Memory B cell (primary cell): ENCODE data around the gene SLC8A2.
A peak's percentile ranks its signal among the peaks of the same experiment; 100 is the strongest.

Experiments used
- ATAC-seq: fragments of 150-1000 bp; cut with Tn5 transposase; 2 replicates; pipeline ENCODE4 v1.10.0; 2021; ENCODE audit warnings: low read depth, mild to moderate bottlenecking, moderate library complexity
- DNase-seq, 2 donors: peaks; one replicate each; pipeline ENCODE4 v3.0.0; 2022; ENCODE audit warnings: low spot score in 2 of 2
- H3K27ac Mint-ChIP-seq: one replicate; pipeline ENCODE4 v1.8.0; 2022; ENCODE audit warnings: mild to moderate bottlenecking, moderate library complexity, mixed read lengths
- H3K27me3 Mint-ChIP-seq: one replicate; pipeline ENCODE4 v1.8.0; 2022; ENCODE audit warnings: mixed read lengths
- H3K36me3 Mint-ChIP-seq: one replicate; pipeline ENCODE4 v1.8.0; 2022; ENCODE audit warnings: mild to moderate bottlenecking, mixed read lengths
- H3K4me1 Mint-ChIP-seq: one replicate; pipeline ENCODE4 v1.8.0; 2022; ENCODE audit warnings: mixed read lengths
- H3K4me3 Mint-ChIP-seq: one replicate; pipeline ENCODE4 v1.8.0; 2022; ENCODE audit warnings: mild to moderate bottlenecking, moderate library complexity, mixed read lengths
- H3K9me3 Mint-ChIP-seq: one replicate; pipeline ENCODE4 v1.8.0; 2022; ENCODE audit warnings: mixed read lengths

SLC8A2 gene, protein sequence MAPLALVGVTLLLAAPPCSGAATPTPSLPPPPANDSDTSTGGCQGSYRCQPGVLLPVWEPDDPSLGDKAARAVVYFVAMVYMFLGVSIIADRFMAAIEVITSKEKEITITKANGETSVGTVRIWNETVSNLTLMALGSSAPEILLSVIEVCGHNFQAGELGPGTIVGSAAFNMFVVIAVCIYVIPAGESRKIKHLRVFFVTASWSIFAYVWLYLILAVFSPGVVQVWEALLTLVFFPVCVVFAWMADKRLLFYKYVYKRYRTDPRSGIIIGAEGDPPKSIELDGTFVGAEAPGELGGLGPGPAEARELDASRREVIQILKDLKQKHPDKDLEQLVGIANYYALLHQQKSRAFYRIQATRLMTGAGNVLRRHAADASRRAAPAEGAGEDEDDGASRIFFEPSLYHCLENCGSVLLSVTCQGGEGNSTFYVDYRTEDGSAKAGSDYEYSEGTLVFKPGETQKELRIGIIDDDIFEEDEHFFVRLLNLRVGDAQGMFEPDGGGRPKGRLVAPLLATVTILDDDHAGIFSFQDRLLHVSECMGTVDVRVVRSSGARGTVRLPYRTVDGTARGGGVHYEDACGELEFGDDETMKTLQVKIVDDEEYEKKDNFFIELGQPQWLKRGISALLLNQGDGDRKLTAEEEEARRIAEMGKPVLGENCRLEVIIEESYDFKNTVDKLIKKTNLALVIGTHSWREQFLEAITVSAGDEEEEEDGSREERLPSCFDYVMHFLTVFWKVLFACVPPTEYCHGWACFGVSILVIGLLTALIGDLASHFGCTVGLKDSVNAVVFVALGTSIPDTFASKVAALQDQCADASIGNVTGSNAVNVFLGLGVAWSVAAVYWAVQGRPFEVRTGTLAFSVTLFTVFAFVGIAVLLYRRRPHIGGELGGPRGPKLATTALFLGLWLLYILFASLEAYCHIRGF

DNA sequence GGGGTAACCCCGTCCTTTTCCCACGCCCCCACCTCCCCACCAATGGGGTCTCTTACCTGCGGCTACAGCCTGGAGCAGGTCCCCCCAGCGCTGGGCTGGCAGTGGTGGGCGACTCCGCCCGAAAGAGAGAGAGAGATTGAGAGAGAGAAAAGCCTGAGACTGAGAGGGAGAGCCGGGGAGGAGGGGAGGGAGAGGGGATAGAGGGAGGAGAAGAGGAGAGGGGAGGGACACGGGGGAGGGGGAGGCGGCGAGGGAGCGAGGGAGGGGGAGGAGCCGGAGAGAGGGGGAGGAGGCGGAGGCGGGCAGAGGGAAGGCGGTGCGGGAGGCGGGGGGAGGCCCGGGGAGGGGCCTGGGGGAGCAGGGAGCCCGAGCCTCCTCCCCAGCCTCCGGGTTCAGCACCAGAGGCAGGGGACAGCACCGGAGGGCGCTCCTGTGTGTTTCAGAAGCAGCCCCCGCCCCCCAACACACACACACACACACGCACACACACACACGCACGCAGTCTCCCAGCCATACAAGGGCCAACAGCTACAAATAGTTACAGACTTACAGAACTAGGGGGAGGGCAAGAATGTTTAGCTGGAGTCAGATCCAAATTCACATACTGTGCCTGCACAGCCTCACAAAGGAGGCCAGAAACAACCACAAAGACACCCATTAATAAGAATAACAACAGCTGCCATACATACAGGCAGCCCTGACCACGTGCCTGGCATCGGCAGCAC lies at the start of gene SLC8A2:
TSS of gene SLC8A2 (minus strand) at position 161 of the 725 bp plus-strand sequence. CDS start 5,490 bp downstream, outside the sequence.
- Mint-ChIP-seq H3K4me1 (peaks cover 13% of the 10 kb centered on the region), H3K36me3 (peaks cover 5% of the 10 kb centered on the region), H3K4me3 (peak within 1 kb of the TSS; percentile 19), H3K9me3 (no peaks in the 10 kb centered on the region), H3K27ac (no peak within 1 kb of the TSS), H3K27me3 (peaks cover 28% of the 10 kb centered on the region)
- DNase-seq = no peak
- ATAC-seq = peak; percentile 59

DNA sequence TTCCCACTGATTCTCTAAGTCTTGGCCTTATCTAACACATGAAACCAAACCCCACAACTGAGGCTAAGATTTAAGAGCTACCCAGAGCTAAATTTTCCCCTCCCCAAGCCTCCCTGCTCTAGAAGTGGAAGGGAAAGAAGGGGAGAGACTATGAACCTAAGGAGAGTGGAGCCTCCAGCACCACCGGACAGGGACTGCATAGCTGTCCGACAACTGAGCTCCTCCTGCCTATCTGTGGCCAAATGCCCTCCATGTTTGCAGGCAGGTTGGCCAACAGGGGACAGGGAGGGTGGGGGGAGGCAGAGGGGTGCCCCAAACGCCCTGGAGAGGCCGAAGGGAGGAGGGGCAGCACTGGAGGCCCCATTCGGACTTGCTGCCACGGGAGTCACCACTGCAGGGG lies 49.1 kb upstream of the SLC8A2 start:
- H3K36me3 Mint-ChIP-seq = no peaks in the 10 kb centered on the region
- H3K4me3 Mint-ChIP-seq = no peak overlapping the region
- no peak overlapping the region for H3K27ac Mint-ChIP-seq
- peaks cover 17% of the 10 kb centered on the region for H3K27me3 Mint-ChIP-seq
- ATAC-seq = no peak
- no peak for DNase-seq
- peaks cover 14% of the 10 kb centered on the region for H3K4me1 Mint-ChIP-seq
- H3K9me3 Mint-ChIP-seq = no peaks in the 10 kb centered on the region

DNA sequence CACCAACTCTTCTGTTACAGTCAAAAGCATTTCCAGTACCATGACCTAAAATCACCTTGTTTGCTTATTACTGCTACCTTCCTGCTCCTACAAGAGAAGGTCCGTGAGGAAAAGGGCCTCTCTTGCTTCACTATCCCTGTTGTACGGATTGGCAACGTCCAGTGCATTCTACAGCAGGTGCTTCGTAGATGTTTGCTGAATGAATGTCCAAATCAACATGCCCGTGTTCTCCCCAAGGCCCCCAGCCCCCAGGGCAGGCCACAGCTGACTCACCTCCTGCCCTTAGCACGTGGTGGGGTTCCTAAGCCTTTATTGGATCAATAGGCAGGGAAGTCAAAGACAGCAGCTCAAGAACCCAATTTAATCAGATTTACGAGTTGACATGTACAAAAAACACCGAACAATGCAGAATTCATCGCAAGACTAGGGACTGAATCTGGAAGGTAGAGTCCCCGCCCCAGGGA lies 48.7 kb upstream of the SLC8A2 start:
- no peaks in the 10 kb centered on the region for H3K36me3 Mint-ChIP-seq
- no peak overlapping the region for H3K4me3 Mint-ChIP-seq
- no peaks in the 10 kb centered on the region for H3K9me3 Mint-ChIP-seq
- H3K4me1 Mint-ChIP-seq = peaks cover 14% of the 10 kb centered on the region
- DNase-seq = no peak
- H3K27me3 Mint-ChIP-seq = peaks cover 17% of the 10 kb centered on the region
- no peak for ATAC-seq
- no peak overlapping the region for H3K27ac Mint-ChIP-seq

DNA sequence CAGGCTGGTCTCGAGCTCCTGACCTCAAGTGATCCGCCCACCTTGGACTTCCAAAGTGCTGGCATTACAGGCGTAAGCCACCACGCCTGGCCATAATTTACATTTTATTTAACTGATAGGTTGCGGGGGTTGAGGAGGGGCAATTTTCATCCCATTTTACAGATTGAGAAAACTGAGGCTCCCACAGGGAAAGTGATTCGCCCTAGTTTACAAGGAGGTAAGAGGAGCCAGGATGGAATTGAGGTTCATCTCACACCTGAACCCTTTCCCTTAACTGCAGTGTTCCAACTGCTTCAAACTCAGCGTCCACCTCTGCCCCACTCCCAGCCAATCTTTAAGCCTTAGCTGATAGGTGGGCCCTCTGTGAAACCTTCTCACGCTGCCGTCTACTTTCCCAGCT lies 47.2 kb upstream of the SLC8A2 start:
- no peak overlapping the region for H3K4me3 Mint-ChIP-seq
- no peaks in the 10 kb centered on the region for H3K36me3 Mint-ChIP-seq
- no peak for ATAC-seq
- peaks cover 14% of the 10 kb centered on the region for H3K27me3 Mint-ChIP-seq
- peaks cover 24% of the 10 kb centered on the region for H3K4me1 Mint-ChIP-seq
- no peak for DNase-seq
- H3K27ac Mint-ChIP-seq = no peak overlapping the region
- no peaks in the 10 kb centered on the region for H3K9me3 Mint-ChIP-seq

DNA sequence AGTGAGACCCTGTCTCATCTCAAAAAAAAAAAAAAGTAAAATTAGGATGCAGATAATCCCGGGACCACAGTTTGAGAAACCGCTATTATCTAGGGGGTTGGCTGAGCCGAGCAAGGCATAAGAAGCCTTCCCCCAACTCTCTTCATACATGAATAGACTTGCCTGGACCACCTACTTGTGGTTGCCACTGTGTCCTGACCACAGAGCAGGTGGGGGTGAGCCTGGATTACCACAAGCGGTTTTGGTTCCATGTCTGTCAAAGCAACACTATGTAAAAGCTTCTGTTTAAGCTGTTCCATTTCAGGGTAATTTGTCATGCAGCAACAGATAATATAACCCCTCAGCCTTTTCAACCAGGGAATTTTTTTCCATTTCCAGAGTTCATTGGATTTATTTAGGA lies 46.4 kb upstream of the SLC8A2 start:
- Mint-ChIP-seq H3K4me1 (peaks cover 29% of the 10 kb centered on the region), H3K9me3 (no peaks in the 10 kb centered on the region), H3K27ac (peak overlapping the region; percentile 53), H3K36me3 (peaks cover under 1% of the 10 kb centered on the region), H3K4me3 (no peak overlapping the region), H3K27me3 (peaks cover 8% of the 10 kb centered on the region)
- ATAC-seq = peak; percentile 12
- peak in 1 of 2 donors; percentile 47 for DNase-seq

DNA sequence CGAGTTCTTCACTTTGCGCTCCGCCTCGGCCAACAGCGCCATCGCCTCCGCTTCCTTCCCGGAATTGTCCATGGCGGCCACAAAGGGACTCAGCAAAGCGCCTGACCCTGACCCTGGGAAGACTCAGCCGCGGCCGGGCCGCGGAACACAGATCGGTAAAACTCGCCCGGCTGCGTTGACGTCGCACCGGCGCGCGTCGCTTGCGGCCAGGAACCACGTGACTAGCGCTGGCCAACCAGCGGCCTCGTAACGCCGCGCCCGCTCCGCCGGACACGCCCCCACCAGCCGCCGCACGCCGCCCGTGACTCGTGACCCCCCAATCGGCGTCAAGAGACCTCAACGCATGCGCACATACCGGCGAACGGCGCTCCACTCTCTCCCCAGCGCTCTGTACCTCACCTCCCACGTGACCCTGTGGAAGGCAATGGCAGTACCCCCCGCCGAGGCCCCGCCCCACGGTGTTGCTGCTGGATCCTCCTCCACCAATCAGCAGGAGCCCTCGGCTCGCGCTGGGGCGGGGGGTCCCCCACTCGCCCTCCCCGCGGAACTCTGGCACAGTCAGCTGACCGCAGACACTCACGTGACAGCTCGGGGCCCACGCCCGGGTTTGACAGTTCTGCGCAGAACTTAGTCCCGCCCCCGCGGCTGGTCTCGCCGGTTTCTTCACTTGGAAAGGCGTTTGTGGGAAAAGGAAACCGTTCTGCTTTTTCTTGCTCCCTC lies 43.3 kb upstream of the SLC8A2 start, which contains the start of gene NAPA:
TSS of gene NAPA (minus strand) at position 195 of the 720 bp plus-strand sequence. CDS start at position 72, 123 bp downstream.
- peak within 1 kb of the TSS; percentile 98 for H3K4me3 Mint-ChIP-seq
- peak; percentile 82 for ATAC-seq

DNA sequence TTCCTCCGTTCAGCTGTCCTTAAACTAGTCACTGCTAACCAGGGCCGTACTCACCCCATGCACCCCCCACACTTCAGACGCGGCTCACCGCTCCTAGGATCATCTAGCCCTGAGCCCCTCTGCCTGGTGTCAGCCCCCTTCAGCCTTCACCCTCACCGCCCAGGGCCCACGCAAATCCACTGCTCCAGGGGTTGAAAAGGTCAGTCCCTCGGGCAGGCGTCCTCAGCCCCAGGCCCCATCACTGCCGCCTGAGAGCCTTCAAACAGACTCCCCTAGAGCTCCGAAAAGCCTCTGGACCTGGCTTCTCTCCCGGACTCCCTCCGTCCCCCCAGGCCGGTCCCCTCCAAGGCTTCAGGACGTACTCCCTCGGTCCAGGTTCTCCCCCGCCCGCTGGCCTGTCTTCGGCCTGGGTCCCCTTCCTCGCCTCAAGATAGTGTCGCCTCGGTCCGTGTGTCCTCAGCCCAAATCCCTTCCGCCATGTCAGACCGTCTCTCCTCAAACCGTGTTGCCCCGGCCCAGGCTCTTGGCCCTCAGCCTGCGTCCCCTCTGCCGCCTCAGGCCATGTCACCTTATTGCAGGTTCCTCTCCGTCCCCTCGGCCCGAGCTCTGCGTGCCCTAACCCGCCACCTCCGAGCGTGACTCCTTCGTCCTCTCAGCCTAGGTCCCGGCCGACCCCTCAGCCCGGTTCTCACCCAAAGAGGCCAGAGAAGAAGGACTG lies 42.6 kb upstream of the SLC8A2 start:
- ATAC-seq = no peak
- H3K27me3 Mint-ChIP-seq = no peaks in the 10 kb centered on the region
- H3K36me3 Mint-ChIP-seq = peaks cover 8% of the 10 kb centered on the region
- H3K27ac Mint-ChIP-seq = peak overlapping the region; percentile 99
- peaks cover 53% of the 10 kb centered on the region for H3K4me1 Mint-ChIP-seq
- no peak for DNase-seq
- H3K4me3 Mint-ChIP-seq = peak overlapping the region; percentile 98
- no peaks in the 10 kb centered on the region for H3K9me3 Mint-ChIP-seq

More for the DNA sequence above, 43.3 kb upstream of the SLC8A2 start, which contains the start of gene NAPA:
- H3K36me3 Mint-ChIP-seq = peaks cover 8% of the 10 kb centered on the region
- peaks cover 52% of the 10 kb centered on the region for H3K4me1 Mint-ChIP-seq
- no peaks in the 10 kb centered on the region for H3K9me3 Mint-ChIP-seq
- no peaks in the 10 kb centered on the region for H3K27me3 Mint-ChIP-seq
- peak; percentile 99 to 100 for DNase-seq
- peak within 1 kb of the TSS; percentile 99 for H3K27ac Mint-ChIP-seq

DNA sequence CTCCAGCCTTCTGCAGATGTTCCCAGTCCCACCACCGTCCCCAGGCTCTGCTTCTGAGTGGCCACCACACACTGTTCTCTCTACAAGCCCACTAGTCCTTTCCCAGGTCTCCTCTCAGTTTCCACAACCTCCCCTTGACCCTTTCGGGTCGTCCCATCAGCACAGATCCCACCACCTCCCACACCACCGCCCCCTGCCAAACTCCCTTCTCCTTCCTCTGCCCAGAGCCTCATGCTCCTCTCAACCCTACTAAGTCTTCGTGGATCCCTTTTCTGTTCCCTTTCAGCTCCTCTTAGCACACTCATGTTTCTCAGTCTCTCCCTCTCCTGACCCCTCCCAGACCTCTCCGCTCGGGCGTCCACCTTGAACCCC lies 41.2 kb upstream of the SLC8A2 start:
- DNase-seq (no peak), ATAC-seq (no peak)
- Mint-ChIP-seq H3K27ac (peak overlapping the region; percentile 99), H3K4me1 (peaks cover 45% of the 10 kb centered on the region), H3K27me3 (no peaks in the 10 kb centered on the region), H3K9me3 (no peaks in the 10 kb centered on the region), H3K36me3 (peaks cover 8% of the 10 kb centered on the region), H3K4me3 (peak overlapping the region; percentile 79)

DNA sequence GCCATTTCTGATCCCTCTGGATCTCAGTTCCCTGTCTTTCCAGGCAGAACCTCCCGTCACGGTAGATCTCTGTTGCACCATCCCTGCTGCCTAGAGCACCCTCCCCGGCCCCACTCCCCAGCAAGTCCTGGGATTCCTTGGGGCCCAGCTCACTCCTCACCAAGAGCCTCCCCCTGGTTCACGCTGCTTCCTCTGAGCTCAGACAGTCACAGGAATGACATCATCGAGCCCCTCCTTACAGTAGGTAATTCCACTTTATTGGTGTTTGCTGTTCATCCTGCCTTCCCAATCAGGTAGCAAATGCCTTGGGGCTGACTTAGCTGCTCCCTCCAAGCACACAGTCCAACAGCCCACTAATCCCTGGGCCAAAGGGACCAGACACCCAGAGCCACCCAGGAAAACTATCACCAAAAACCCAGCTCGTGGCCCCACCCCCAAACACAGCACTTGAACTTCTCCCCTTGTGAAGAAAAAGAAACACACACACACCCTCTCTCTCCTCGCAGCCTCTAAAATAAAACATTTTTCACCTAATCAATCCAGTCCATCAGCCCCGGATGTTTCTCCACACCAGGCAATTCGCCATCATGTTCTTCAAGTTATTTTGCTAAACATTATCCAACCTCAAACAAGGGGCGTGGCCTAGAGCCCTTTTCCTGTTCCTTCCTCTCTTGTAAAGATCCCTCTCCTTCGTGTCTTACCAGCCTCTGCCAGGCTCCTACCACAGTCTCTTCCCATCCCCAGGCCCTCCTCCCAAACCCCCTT lies 40.7 kb upstream of the SLC8A2 start:
- ATAC-seq (no peak), DNase-seq (no peak)
- Mint-ChIP-seq H3K4me3 (peak overlapping the region; percentile 79), H3K4me1 (peaks cover 44% of the 10 kb centered on the region), H3K27ac (peak overlapping the region; percentile 99), H3K27me3 (no peaks in the 10 kb centered on the region), H3K36me3 (peaks cover 8% of the 10 kb centered on the region), H3K9me3 (no peaks in the 10 kb centered on the region)

DNA sequence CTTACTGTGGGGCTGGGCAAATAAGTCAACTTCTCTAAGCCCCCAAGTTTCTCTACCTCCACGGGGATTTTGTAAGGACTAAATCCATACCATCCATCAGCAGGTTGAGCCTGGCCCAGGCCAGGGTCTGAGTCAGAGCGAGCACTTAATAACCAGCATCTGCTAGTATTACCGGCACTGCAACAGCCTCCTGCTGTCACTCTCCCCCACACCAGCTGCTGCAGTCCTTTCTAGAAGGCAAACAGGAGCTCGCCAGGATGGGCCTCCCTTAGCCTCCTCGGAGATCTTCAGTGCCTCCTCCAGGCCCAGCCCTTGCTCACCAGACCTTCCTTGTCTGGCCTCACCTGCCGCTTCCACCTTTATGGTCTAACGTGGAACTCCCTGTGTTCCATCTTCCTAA lies 40.0 kb upstream of the SLC8A2 start:
- Mint-ChIP-seq H3K9me3 (no peaks in the 10 kb centered on the region), H3K4me3 (no peak overlapping the region), H3K27me3 (no peaks in the 10 kb centered on the region), H3K27ac (no peak overlapping the region), H3K36me3 (peaks cover 9% of the 10 kb centered on the region), H3K4me1 (peaks cover 42% of the 10 kb centered on the region)
- ATAC-seq = no peak
- DNase-seq = no peak

DNA sequence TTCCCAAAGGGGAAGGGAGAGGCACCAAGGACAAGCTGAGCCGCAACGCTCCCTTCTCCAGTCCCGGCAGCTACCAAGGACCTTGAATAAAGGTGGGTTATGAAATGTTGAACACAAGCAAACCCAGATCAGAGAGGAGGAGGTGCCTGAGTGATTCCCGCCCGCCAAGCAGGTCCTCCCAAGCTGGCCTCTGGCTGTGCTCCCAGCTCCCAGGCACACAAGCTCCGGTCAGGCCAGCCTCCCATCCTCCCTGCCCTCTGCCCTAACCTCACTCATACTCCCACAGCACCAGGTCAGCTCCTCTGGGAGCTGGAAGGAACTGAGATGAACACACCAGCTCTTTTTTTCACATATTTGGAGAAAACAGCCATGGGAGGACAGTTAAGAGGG lies 39.4 kb upstream of the SLC8A2 start:
- peaks cover 10% of the 10 kb centered on the region for H3K36me3 Mint-ChIP-seq
- no peak overlapping the region for H3K4me3 Mint-ChIP-seq
- no peaks in the 10 kb centered on the region for H3K27me3 Mint-ChIP-seq
- H3K9me3 Mint-ChIP-seq = no peaks in the 10 kb centered on the region
- no peak for ATAC-seq
- no peak for DNase-seq
- H3K27ac Mint-ChIP-seq = no peak overlapping the region
- peaks cover 41% of the 10 kb centered on the region for H3K4me1 Mint-ChIP-seq

DNA sequence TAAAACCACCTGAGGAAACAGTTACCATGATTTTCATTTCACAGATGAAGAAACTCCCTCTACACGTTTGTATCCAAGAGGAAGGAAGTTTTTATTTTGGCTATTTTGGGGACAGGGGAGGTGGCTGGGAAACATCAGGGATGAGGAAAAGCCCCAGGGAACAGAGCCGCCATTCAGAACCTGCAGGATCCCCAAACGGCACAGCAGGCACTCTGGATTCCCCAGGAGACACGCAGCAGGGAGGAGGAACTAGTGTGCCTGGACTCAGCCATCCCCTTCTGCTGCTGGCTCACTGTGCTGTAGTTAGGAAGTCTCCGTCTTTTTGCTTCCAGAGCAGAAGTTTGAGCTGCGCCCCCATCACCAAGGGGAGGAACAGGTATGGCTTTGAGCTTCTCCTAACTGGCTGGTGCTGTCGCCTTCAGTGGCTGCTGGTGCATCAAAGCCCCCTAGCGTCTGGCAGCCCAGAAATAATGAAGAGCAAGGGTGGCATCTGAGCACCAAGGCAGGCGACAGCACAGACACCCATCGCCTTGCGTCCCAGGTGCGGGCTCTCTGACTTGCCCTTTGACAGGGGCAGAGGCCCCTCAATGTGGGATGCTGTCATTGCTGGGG lies 38.9 kb upstream of the SLC8A2 start:
- DNase-seq (no peak), ATAC-seq (no peak)
- Mint-ChIP-seq H3K4me3 (no peak overlapping the region), H3K9me3 (no peaks in the 10 kb centered on the region), H3K27me3 (no peaks in the 10 kb centered on the region), H3K4me1 (peaks cover 40% of the 10 kb centered on the region), H3K36me3 (peaks cover 10% of the 10 kb centered on the region), H3K27ac (no peak overlapping the region)
